22Rv1 (cell line): ENCODE results near the gene EFCAB7.

Experiments used
- ZFX ChIP-seq: fragments of 450-650 bp; IDR thresholded peaks from 2 replicates; pipeline ENCODE4 v1.6.1; 2017; ENCODE audit warnings: antibody characterized with exemption, borderline replicate concordance
- TF ChIP-seq, protein P1 (sequence below): fragments of 450-650 bp; IDR thresholded peaks from 2 replicates; pipeline ENCODE4 v1.5.1; 2017; ENCODE audit warnings: mild to moderate bottlenecking

DNA sequence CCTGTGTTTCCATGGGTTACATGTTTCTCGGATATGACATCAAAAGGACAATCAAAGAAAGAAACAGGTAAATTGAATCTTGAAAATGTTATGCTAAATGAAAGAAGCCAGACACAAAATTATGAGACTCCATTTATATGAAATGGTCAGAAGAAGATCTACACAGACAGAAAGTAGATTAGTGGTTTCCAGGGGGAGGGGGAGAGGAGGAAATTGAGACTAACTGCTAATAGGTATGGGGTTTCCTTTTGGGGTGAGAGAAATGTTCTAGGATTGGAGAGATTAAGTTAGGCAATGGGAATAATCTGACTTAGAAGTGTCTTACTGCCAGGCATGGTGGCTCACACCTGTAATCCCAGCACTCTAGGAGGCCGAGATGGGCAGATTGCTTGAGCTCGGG lies 22.1 kb upstream of the EFCAB7 start:
- TF ChIP-seq, protein P1, sequence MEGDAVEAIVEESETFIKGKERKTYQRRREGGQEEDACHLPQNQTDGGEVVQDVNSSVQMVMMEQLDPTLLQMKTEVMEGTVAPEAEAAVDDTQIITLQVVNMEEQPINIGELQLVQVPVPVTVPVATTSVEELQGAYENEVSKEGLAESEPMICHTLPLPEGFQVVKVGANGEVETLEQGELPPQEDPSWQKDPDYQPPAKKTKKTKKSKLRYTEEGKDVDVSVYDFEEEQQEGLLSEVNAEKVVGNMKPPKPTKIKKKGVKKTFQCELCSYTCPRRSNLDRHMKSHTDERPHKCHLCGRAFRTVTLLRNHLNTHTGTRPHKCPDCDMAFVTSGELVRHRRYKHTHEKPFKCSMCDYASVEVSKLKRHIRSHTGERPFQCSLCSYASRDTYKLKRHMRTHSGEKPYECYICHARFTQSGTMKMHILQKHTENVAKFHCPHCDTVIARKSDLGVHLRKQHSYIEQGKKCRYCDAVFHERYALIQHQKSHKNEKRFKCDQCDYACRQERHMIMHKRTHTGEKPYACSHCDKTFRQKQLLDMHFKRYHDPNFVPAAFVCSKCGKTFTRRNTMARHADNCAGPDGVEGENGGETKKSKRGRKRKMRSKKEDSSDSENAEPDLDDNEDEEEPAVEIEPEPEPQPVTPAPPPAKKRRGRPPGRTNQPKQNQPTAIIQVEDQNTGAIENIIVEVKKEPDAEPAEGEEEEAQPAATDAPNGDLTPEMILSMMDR: no peak
- TF ChIP-seq ZFX: no peak
